DMS153 treated with DMSO at 0.1 percent for 48 hours (cell line): Measurements from ENCODE around the gene SNX7.

Source experiments
- DNase-seq: peaks from one replicate; lab custom pipeline; 2025; ENCODE audit not compliant: unreplicated experiment; lab: John Stamatoyannopoulos, UW

Gene SNX7

GRCh38 chr1:98764485-98764884 lies 103.0 kb downstream of the SNX7 start:
- DNase-seq = no peak

- no peak for DNase-seq
Measured at GRCh38 chr1:98766255-98766654, 104.7 kb downstream of the SNX7 start.

GRCh38 chr1:98769162-98769561 lies 107.6 kb downstream of the SNX7 start:
- DNase-seq = no peak

- DNase-seq = no peak
Measured at GRCh38 chr1:98781906-98782305, 120.4 kb downstream of the SNX7 start.

- no peak for DNase-seq
Measured at GRCh38 chr1:98783821-98784220, 122.3 kb downstream of the SNX7 start.

- no peak for DNase-seq
Measured at GRCh38 chr1:98791498-98791897, 130.0 kb downstream of the SNX7 start.

GRCh38 chr1:98792123-98792522 lies 130.6 kb downstream of the SNX7 start:
- DNase-seq = no peak

- no peak for DNase-seq
Measured at GRCh38 chr1:98793136-98793535, 131.6 kb downstream of the SNX7 start.

GRCh38 chr1:98794196-98794886 lies 132.8 kb downstream of the SNX7 start:
- peak; percentile 58 for DNase-seq

GRCh38 chr1:98796049-98796448 lies 134.5 kb downstream of the SNX7 start:
- no peak for DNase-seq

GRCh38 chr1:98797506-98797905 lies 136.0 kb downstream of the SNX7 start:
- DNase-seq = no peak
